Neuron (in vitro differentiated cells): ENCODE measurements around the gene SH2D2A.

Experiments
- H2AFZ ChIP-seq: one replicate; pipeline ENCODE4 v1.6.1; 2013; ENCODE audit warnings: low read depth, mild to moderate bottlenecking, inconsistent platforms, low read length, moderate library complexity
- H3K27me3 ChIP-seq: one replicate; pipeline ENCODE4 v1.6.1; 2013; ENCODE audit warnings: low read length; ENCODE audit not compliant: insufficient read depth
- H3K36me3 ChIP-seq: one replicate; pipeline ENCODE4 v1.6.1; 2013; ENCODE audit warnings: low read length; ENCODE audit not compliant: insufficient read depth
- H3K4me1 ChIP-seq: one replicate; pipeline ENCODE4 v1.6.1; 2013; ENCODE audit warnings: low read length; ENCODE audit not compliant: insufficient read depth
- H3K4me3 ChIP-seq: 2 replicates; pipeline ENCODE4 v1.5.1; 2013; ENCODE audit warnings: mild to moderate bottlenecking, low read length, moderate library complexity
- H3K9me3 ChIP-seq: one replicate; pipeline ENCODE4 v1.6.1; 2013; ENCODE audit warnings: low read length

Gene SH2D2A

GRCh38 chr1:156828400-156829124 lies 11.9 kb upstream of the SH2D2A start:
- Histone ChIP-seq H3K4me3 (no peak overlapping the region), H3K4me1 (no peaks in the 10 kb centered on the region), H3K9me3 (no peaks in the 10 kb centered on the region), H2AFZ (no peak overlapping the region), H3K27me3 (peaks cover 33% of the 10 kb centered on the region), H3K36me3 (no peaks in the 10 kb centered on the region)

GRCh38 chr1:156826630-156827029 lies 10.0 kb upstream of the SH2D2A start:
- Histone ChIP-seq H2AFZ (no peak overlapping the region), H3K4me3 (no peak overlapping the region), H3K36me3 (no peaks in the 10 kb centered on the region), H3K27me3 (peaks cover 23% of the 10 kb centered on the region), H3K4me1 (no peaks in the 10 kb centered on the region), H3K9me3 (no peaks in the 10 kb centered on the region)

GRCh38 chr1:156823210-156823790 lies 6.7 kb upstream of the SH2D2A start:
- Histone ChIP-seq H3K4me3 (no peak overlapping the region), H3K36me3 (no peaks in the 10 kb centered on the region), H3K9me3 (no peaks in the 10 kb centered on the region), H3K27me3 (peaks cover 14% of the 10 kb centered on the region), H3K4me1 (no peaks in the 10 kb centered on the region), H2AFZ (no peak overlapping the region)

- H3K4me1 ChIP-seq: no peaks in the 10 kb centered on the region
- H3K9me3 ChIP-seq: no peaks in the 10 kb centered on the region
- H2AFZ ChIP-seq: no peak overlapping the region
- no peaks in the 10 kb centered on the region for H3K36me3 ChIP-seq
- no peak overlapping the region for H3K4me3 ChIP-seq
- H3K27me3 ChIP-seq: peaks cover 14% of the 10 kb centered on the region
These were observed 6.0 kb upstream of the SH2D2A start for GRCh38 chr1:156822680-156823079.

GRCh38 chr1:156821801-156822200 lies 5.2 kb upstream of the SH2D2A start:
- no peak overlapping the region for H2AFZ ChIP-seq
- H3K9me3 ChIP-seq: no peaks in the 10 kb centered on the region
- no peaks in the 10 kb centered on the region for H3K36me3 ChIP-seq
- no peak overlapping the region for H3K4me3 ChIP-seq
- H3K4me1 ChIP-seq: no peaks in the 10 kb centered on the region
- peaks cover 14% of the 10 kb centered on the region for H3K27me3 ChIP-seq

- H3K4me3 ChIP-seq: no peak overlapping the region
- H3K9me3 ChIP-seq: no peaks in the 10 kb centered on the region
- peaks cover 5% of the 10 kb centered on the region for H3K4me1 ChIP-seq
- H3K27me3 ChIP-seq: peaks cover 33% of the 10 kb centered on the region
- H2AFZ ChIP-seq: no peak overlapping the region
- H3K36me3 ChIP-seq: no peaks in the 10 kb centered on the region
These were observed 656 bp downstream of the SH2D2A start for GRCh38 chr1:156815961-156816422.

- H3K27me3 ChIP-seq: peaks cover 33% of the 10 kb centered on the region
- no peak overlapping the region for H2AFZ ChIP-seq
- peaks cover 5% of the 10 kb centered on the region for H3K4me1 ChIP-seq
- no peaks in the 10 kb centered on the region for H3K36me3 ChIP-seq
- H3K4me3 ChIP-seq: no peak overlapping the region
- H3K9me3 ChIP-seq: no peaks in the 10 kb centered on the region
These were observed 1.3 kb downstream of the SH2D2A start for GRCh38 chr1:156815307-156815826.

GRCh38 chr1:156814571-156815260 lies 1.9 kb downstream of the SH2D2A start:
- Histone ChIP-seq H3K27me3 (peaks cover 33% of the 10 kb centered on the region), H2AFZ (peak overlapping the region; percentile 48), H3K4me1 (peaks cover 5% of the 10 kb centered on the region), H3K9me3 (no peaks in the 10 kb centered on the region), H3K4me3 (no peak overlapping the region), H3K36me3 (no peaks in the 10 kb centered on the region)

- peaks cover 5% of the 10 kb centered on the region for H3K4me1 ChIP-seq
- H2AFZ ChIP-seq: peak overlapping the region; percentile 48
- H3K36me3 ChIP-seq: no peaks in the 10 kb centered on the region
- peak overlapping the region; percentile 4 for H3K4me3 ChIP-seq
- H3K9me3 ChIP-seq: no peaks in the 10 kb centered on the region
- H3K27me3 ChIP-seq: peaks cover 33% of the 10 kb centered on the region
These were observed 2.7 kb downstream of the SH2D2A start for GRCh38 chr1:156813750-156814570.

GRCh38 chr1:156813298-156813697 lies 3.4 kb downstream of the SH2D2A start:
- H3K9me3 ChIP-seq: no peaks in the 10 kb centered on the region
- no peak overlapping the region for H3K4me3 ChIP-seq
- peak overlapping the region; percentile 48 for H2AFZ ChIP-seq
- H3K27me3 ChIP-seq: peaks cover 33% of the 10 kb centered on the region
- H3K36me3 ChIP-seq: no peaks in the 10 kb centered on the region
- peaks cover 5% of the 10 kb centered on the region for H3K4me1 ChIP-seq

GRCh38 chr1:156812293-156812990 lies 4.2 kb downstream of the SH2D2A start:
- peaks cover 33% of the 10 kb centered on the region for H3K27me3 ChIP-seq
- peaks cover 5% of the 10 kb centered on the region for H3K4me1 ChIP-seq
- H2AFZ ChIP-seq: no peak overlapping the region
- no peaks in the 10 kb centered on the region for H3K9me3 ChIP-seq
- H3K36me3 ChIP-seq: no peaks in the 10 kb centered on the region
- H3K4me3 ChIP-seq: no peak overlapping the region

GRCh38 chr1:156811168-156811567 lies 5.5 kb downstream of the SH2D2A start:
- H3K4me3 ChIP-seq: no peak overlapping the region
- H3K4me1 ChIP-seq: peaks cover 5% of the 10 kb centered on the region
- H2AFZ ChIP-seq: no peak overlapping the region
- H3K27me3 ChIP-seq: peaks cover 27% of the 10 kb centered on the region
- H3K36me3 ChIP-seq: no peaks in the 10 kb centered on the region
- no peaks in the 10 kb centered on the region for H3K9me3 ChIP-seq
